B cell (primary cell): ENCODE data around the gene WDR33. TPM values are rescaled to one million over a fixed set of nuclear protein-coding genes. Genes with fewer than 3 reads are reported as not detected.

ENCODE experiments used
- ATAC-seq: fragments of 200-7000 bp; cut with Tn5 transposase; one replicate; pipeline ENCODE4 v1.10.0; 2021; ENCODE audit warnings: low read depth, mild to moderate bottlenecking, moderate number of reproducible peaks, moderate library complexity
- CTCF ChIA-PET: fragments of 350-600 bp; sonication (Branson Sonifier 250); formaldehyde crosslinking; loops from one replicate; lab custom pipeline; 2021; ENCODE audit warnings: antibody characterized with exemption, inconsistent platforms; lab: Charles Lee
- POLR2A ChIA-PET: fragments of 350-600 bp; sonication (Branson Sonifier 250); formaldehyde crosslinking; loops from one replicate; lab custom pipeline; 2021; ENCODE audit warnings: antibody characterized with exemption; lab: Charles Lee
- DNase-seq: peaks from one replicate; pipeline ENCODE4 v3.0.0; 2013
- H2AFZ ChIP-seq: 2 replicates; pipeline ENCODE4 v1.6.1; 2012; ENCODE audit warnings: mild to moderate bottlenecking, low read depth, low read length; ENCODE audit not compliant: insufficient read depth, poor library complexity, severe bottlenecking
- H3K27ac ChIP-seq, 2 donors: 1 replicate in 1 of 2; 2 replicates in 1 of 2; pipeline ENCODE4 v1.5.1; 2012 to 2013; ENCODE audit warnings: low read length in 2 of 2, mild to moderate bottlenecking in 2 of 2, moderate library complexity in 1 of 2
- H3K27me3 ChIP-seq, 4 experiments: fragments of 200-600 bp in 1 of 4; sonication (generic) in 1 of 4; replicated peaks in 1 of 4; 1 replicate in 2 of 4; 2 replicates in 2 of 4; pipeline versions ENCODE4 v1.6.1 to v1.7.0; 2013 to 2016; ENCODE audit warnings: low read length in 3 of 4, mild to moderate bottlenecking in 2 of 4, mixed read lengths in 1 of 4, moderate library complexity in 1 of 4; ENCODE audit not compliant: insufficient read depth in 4 of 4, control insufficient read depth in 3 of 4; ENCODE audit errors: control extremely low read depth in 1 of 4
- H3K36me3 ChIP-seq, 2 experiments: replicated peaks in 1 of 2; 1 replicate in 1 of 2; 2 replicates in 1 of 2; pipeline versions ENCODE4 v1.6.1 to v1.7.1; 2013; ENCODE audit warnings: low read length in 1 of 2; ENCODE audit not compliant: insufficient read depth in 2 of 2, control insufficient read depth in 1 of 2; ENCODE audit errors: control extremely low read depth in 1 of 2, extremely low read depth in 1 of 2
- H3K4me1 ChIP-seq, 2 donors: fragments of 200-600 bp in 1 of 2; sonication (generic) in 1 of 2; 1 replicate in 1 of 2; 2 replicates in 1 of 2; pipeline versions ENCODE4 v1.5.1 to v1.6.1; 2013 to 2017; ENCODE audit warnings: low read length in 2 of 2; ENCODE audit not compliant: control insufficient read depth in 2 of 2, insufficient read depth in 2 of 2
- H3K4me2 ChIP-seq: replicated peaks from 2 replicates; pipeline ENCODE3; 2012; ENCODE audit warnings: mild to moderate bottlenecking, low read depth, low read length; ENCODE audit not compliant: poor library complexity, severe bottlenecking
- H3K4me3 ChIP-seq, 5 experiments: fragments of 200-600 bp in 1 of 5; sonication (generic) in 1 of 5; 1 replicate in 3 of 5; 2 replicates in 2 of 5; pipeline versions ENCODE4 v1.5.1 to v1.7.0; 2011 to 2016; ENCODE audit warnings: low read length in 4 of 5, mild to moderate bottlenecking in 4 of 5, low read depth in 2 of 5, control low read depth in 1 of 5, moderate library complexity in 1 of 5; ENCODE audit not compliant: insufficient read depth in 1 of 5; ENCODE audit errors: control extremely low read depth in 1 of 5, extremely low read depth in 1 of 5
- H3K79me2 ChIP-seq: fragments of 200-600 bp; sonication (generic); one replicate; pipeline ENCODE4 v1.6.0; 2016; ENCODE audit warnings: low read length; ENCODE audit not compliant: control insufficient read depth, insufficient read depth
- H3K9ac ChIP-seq: fragments of 200-600 bp; sonication (generic); 2 replicates; pipeline ENCODE4 v1.6.1; 2017; ENCODE audit warnings: mild to moderate bottlenecking, low read length, moderate library complexity
- H3K9me3 ChIP-seq, 3 donors: one replicate each; pipeline versions ENCODE4 v1.6.1 to v1.7.1; 2013; ENCODE audit warnings: low read length in 2 of 3; ENCODE audit not compliant: control insufficient read depth in 2 of 3, insufficient read depth in 1 of 3; ENCODE audit errors: control extremely low read depth in 1 of 3
- H4K20me1 ChIP-seq: 2 replicates; pipeline ENCODE4 v1.6.0; 2012; ENCODE audit warnings: mild to moderate bottlenecking, low read length; ENCODE audit not compliant: insufficient read depth, control insufficient read depth, poor library complexity, severe bottlenecking
- H3K27ac Mint-ChIP-seq: one replicate; pipeline ENCODE4 v1.8.0; 2021; ENCODE audit warnings: mixed read lengths
- H3K27me3 Mint-ChIP-seq: one replicate; pipeline ENCODE4 v1.8.0; 2021; ENCODE audit warnings: mixed read lengths
- H3K4me1 Mint-ChIP-seq: one replicate; pipeline ENCODE4 v1.8.0; 2021; ENCODE audit warnings: mixed read lengths
- H3K4me3 Mint-ChIP-seq: one replicate; pipeline ENCODE4 v1.8.0; 2021; ENCODE audit warnings: mixed read lengths
- H3K9me3 Mint-ChIP-seq: one replicate; pipeline ENCODE4 v1.8.0; 2022; ENCODE audit warnings: mixed read lengths; ENCODE audit not compliant: insufficient read depth
- EZH2 ChIP-seq: IDR thresholded peaks from 2 replicates; pipeline ENCODE4 v1.6.1; 2012; ENCODE audit warnings: borderline replicate concordance, low read depth, mild to moderate bottlenecking, moderate library complexity, low read length; ENCODE audit not compliant: insufficient read depth, poor library complexity, severe bottlenecking
- WGBS: methylation state at CpG from one replicate; pipeline ENCODE4 v1.1.5; 2013; ENCODE audit warnings: missing lambda C conversion rate; ENCODE audit not compliant: insufficient coverage; 5-methylcytosine and 5-hydroxymethylcytosine counted together
- intact Hi-C: fragments of 100-400 bp; cut with micrococcal nuclease; formaldehyde crosslinking; loops from one replicate; pipeline ENCODE4 v1.10.0; 2022
- polyA plus RNA-seq: library from polyadenylated mRNA; depleted of rRNA; stranded (reverse); fragments of >200 nt; gene quantifications from 2 replicates; pipeline ENCODE4 v1.2.3, GENCODE V29; 2012
- total RNA-seq, 2 donors: library from RNA; stranded (reverse); fragments of 120-200 nt in 1 of 2; gene quantifications; 1 replicate in 1 of 2; 2 replicates in 1 of 2; pipeline versions ENCODE4 v1.2.3 to v1.2.4, GENCODE V29; 2013 to 2022
- TF ChIP-seq, protein P1 (sequence below): fragments of 200-600 bp; IDR thresholded peaks from one replicate; pipeline ENCODE4 v1.8.0; 2022; ENCODE audit warnings: antibody characterized with exemption, mild to moderate bottlenecking

The WDR33 gene
- total and polyA plus RNA-seq, 2 donors (not counting 1 experiment from before 2014, with no cell fraction given), result 17.2 to 101 TPM

DNA sequence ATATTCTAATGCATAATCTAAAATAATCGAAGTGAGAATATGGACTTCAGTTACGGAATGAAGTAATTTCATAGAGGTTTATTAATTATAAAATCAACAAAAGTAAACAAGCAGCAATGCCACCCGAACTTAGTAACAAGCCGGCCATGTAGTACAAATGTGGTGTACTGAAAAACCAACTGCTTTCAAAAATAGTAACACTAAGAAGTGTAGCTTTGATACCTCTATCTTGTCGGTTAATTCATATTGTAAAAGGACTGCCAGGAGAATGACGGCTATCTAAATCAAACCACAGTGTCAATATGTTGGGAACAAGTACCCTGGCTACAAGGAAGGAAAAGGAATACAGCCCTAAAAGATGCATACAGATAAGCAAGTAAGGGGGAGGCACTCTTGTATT, 48.5 kb downstream of the WDR33 start:
- CTCF ChIA-PET, result no interaction called here

GRCh38 chr2:127759931-127760330, 51.0 kb downstream of the WDR33 start:
- no CpG with 5 or more reads among the region's 2 CpGs for WGBS
- H2AFZ ChIP-seq, result no peak overlapping the region
- no peaks in the 10 kb centered on the region for H3K4me1 ChIP-seq
- H3K9me3 ChIP-seq, result no peaks in the 10 kb centered on the region
- intact Hi-C loops, result no loop called here
- Mint-ChIP-seq H3K9me3 (no peaks in the 10 kb centered on the region), H3K4me1 (no peaks in the 10 kb centered on the region), H3K4me3 (no peak overlapping the region), H3K27ac (no peak overlapping the region), H3K27me3 (no peaks in the 10 kb centered on the region)
- H4K20me1 ChIP-seq, result no peaks in the 10 kb centered on the region
- no peak overlapping the region for H3K4me3 ChIP-seq
- no peak overlapping the region for H3K9ac ChIP-seq
- H3K36me3 ChIP-seq, result peaks cover 19 to 48% of the 10 kb centered on the region in 2 experiments
- H3K27me3 ChIP-seq, result no peaks in the 10 kb centered on the region
- H3K27ac ChIP-seq, result no peak overlapping the region
- DNase-seq (no peak), ATAC-seq (no peak)
- H3K79me2 ChIP-seq, result no peaks in the 10 kb centered on the region
- H3K4me2 ChIP-seq, result no peak overlapping the region
- POLR2A ChIA-PET, result no interaction called here
- CTCF ChIA-PET, result interaction anchor here (1.1 kb wide), 1 partner anchor 41 kb away, joined by 3 read pairs; no protein-coding TSS in a partner anchor
- TF ChIP-seq, protein P1, sequence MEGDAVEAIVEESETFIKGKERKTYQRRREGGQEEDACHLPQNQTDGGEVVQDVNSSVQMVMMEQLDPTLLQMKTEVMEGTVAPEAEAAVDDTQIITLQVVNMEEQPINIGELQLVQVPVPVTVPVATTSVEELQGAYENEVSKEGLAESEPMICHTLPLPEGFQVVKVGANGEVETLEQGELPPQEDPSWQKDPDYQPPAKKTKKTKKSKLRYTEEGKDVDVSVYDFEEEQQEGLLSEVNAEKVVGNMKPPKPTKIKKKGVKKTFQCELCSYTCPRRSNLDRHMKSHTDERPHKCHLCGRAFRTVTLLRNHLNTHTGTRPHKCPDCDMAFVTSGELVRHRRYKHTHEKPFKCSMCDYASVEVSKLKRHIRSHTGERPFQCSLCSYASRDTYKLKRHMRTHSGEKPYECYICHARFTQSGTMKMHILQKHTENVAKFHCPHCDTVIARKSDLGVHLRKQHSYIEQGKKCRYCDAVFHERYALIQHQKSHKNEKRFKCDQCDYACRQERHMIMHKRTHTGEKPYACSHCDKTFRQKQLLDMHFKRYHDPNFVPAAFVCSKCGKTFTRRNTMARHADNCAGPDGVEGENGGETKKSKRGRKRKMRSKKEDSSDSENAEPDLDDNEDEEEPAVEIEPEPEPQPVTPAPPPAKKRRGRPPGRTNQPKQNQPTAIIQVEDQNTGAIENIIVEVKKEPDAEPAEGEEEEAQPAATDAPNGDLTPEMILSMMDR, result no peak
- no peak for TF ChIP-seq EZH2

More for the DNA sequence above, 48.5 kb downstream of the WDR33 start:
- POLR2A ChIA-PET, result no interaction called here
- H3K4me3 Mint-ChIP-seq, result no peak overlapping the region
- no peak overlapping the region for H2AFZ ChIP-seq
- no peak overlapping the region for H3K27ac Mint-ChIP-seq
- no peaks in the 10 kb centered on the region for H3K27me3 Mint-ChIP-seq
- no peak for TF ChIP-seq EZH2
- TF ChIP-seq, protein P1, result no peak
- H3K9me3 ChIP-seq, result no peaks in the 10 kb centered on the region
- intact Hi-C loops, result no loop called here
- H3K4me1 ChIP-seq, result no peaks in the 10 kb centered on the region
- H3K9me3 Mint-ChIP-seq, result no peaks in the 10 kb centered on the region
- H4K20me1 ChIP-seq, result peaks cover 7% of the 10 kb centered on the region
- no peak overlapping the region for H3K4me2 ChIP-seq
- no peak overlapping the region for H3K27ac ChIP-seq
- ATAC-seq (no peak), DNase-seq (no peak)
- WGBS, result 100% methylated on average over 1 of the region's 6 CpGs
- no peaks in the 10 kb centered on the region for H3K79me2 ChIP-seq
- peaks cover 17 to 65% of the 10 kb centered on the region in 2 experiments for H3K36me3 ChIP-seq
- H3K27me3 ChIP-seq, result no peaks in the 10 kb centered on the region
- H3K4me1 Mint-ChIP-seq, result no peaks in the 10 kb centered on the region
- no peak overlapping the region for H3K4me3 ChIP-seq
- no peak overlapping the region for H3K9ac ChIP-seq
